GM18498 (cell line): Measurements from ENCODE around the gene MYH2.

Source experiments
- ATAC-seq: cut with Tn5 transposase; IDR thresholded peaks from one replicate; pipeline ENCODE4 v1.9.1; 2021; ENCODE audit warnings: mild to moderate bottlenecking, moderate library complexity; ENCODE audit not compliant: unreplicated experiment

MYH2 gene

DNA sequence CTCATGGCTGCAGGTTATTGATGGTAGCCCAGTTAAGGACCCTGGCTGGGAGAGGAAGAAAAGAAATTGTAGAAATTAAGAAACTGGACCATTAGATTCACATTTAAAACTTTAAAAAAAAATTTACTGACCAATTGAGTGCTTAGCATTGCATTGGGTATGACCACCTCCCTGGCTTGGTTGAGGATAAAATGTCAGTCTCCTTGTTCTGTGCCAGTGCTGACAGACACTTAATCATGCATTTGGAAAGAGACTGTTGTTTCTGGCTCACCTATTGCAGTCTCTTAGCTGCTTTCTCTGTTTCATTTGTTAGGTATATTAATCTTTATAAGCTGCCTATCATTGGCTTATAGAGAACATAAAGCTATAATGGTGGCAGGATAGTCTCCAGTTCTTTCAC, 32.8 kb downstream of the MYH2 start:
- ATAC-seq: no peak

DNA sequence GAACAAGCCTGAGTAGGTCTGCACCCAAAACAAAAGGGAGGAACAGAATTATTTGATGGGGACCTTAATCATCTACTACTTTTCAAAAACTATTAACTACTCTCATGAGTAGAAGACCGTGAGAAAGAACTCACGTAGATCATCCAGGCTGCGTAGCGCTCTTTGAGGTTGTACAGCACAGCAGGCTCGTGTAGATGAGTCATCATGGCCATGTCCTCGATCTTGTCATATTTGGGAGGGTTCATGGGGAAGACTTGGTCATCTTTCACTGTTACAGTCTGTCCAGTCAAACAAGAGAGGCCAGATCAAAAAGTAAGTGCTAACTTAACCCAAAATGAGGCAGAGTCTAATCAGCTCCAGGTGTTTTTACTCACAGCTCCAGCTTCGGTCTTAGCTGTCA, 33.4 kb downstream of the MYH2 start:
- no peak for ATAC-seq

DNA sequence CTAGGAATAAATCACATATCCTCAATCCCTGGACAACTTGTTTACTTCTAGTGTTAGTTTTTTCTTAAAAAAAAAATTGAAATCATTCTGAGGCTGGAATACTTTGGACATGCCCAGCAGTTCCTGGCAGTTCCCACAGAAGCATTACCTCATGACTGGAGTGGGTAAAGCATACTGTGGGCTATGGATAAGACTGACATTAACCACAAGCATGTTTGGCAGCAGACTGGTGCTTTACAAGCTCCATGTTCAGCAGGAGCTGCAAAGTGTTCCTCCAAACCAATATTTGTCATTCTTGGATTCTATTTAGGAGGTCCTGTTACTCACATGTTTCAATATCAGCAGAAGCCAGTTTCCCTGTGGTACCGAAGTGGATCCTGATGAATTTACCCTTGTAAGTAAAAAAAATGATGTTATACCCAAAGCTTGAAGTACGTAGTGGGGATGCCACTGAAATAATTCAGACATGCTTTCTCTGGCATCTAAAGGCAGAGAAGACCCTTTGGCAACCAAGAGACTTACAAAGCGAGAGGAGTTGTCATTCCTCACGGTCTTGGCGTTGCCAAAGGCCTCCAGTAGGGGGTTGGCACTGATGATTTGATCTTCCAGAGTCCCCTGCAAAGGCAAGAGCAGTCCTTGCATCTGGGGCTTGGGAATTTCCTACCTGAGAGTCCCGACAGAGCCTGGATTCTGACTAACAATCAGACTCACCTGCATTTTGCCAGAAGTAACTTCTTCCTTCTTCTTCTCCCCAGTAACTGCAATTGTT, 36.0 kb downstream of the MYH2 start:
- no peak for ATAC-seq

DNA sequence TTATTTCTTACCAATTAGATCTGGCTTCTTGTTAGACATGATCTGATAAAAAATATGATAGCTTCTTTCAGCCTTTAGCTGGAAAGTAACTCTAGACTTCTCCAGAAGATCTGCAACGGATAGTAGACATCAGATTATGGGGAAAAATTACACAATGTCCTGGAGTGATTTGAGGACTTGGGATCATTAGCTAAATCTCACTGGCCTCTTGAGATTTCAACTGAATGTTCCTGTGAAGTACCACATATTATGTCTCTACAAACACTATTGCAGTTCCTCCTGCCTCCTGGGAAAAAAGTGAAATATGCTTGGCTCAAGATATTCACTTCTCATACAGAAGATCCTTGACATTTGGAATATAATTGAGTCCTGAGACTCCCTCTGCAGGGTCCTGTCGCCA, 36.6 kb downstream of the MYH2 start:
- no peak for ATAC-seq

DNA sequence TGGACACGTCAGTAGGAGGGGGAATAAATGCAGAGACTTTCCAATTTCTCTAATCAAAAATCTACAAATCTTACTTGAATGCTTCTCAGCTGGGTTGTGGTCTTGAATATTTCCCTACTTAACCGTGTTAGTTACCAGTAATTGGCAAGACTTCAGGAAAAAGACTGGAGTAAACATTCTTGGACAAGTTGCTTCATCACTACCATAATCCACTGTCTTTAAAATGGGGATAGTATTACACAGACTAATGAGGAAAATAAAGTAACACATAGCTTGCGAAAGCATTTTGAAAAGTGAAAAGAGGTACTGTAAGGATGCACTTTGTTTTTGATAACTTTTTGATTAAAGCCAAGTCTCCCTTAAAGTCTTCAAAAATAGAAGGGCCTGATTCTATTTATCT, 49.5 kb downstream of the MYH2 start:
- ATAC-seq: no peak

DNA sequence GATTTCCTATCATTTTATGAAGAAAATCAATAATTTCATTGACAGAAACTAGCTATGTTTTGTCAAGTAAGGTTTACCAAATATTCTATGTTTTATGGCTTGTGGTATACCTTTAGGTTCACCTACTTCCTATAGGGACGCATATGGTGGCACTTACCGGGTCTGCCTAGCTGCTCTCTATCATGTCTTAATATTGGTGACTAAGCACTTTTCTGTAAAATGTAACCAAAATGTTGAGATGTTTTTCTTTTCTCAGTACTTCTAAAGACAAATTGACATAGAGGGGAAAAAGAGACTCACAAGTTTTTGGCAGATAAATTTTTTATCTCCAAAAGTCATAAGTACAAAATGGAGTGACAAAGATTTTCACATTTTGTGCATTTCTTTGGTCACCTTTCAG, 57.5 kb downstream of the MYH2 start:
- no peak for ATAC-seq

DNA sequence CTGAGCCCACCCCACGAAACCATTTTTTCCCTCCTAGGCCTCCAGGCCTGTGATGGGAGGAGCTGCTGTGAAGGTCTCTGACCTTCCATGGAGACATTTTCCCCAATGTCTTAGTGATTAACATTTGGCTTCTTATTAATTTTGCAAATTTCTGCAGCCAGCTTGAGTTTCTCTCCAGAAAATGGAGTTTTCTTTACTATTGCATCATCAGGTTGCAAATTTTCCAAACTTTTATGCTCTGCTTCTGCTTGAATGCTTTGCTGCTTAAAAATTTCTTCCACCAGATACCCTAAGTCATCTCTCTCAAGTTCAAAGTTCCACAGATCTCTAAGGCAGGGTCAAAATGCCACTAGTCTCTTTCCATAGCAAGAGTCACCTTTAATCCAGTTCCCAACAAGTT, 67.2 kb downstream of the MYH2 start:
- no peak for ATAC-seq

DNA sequence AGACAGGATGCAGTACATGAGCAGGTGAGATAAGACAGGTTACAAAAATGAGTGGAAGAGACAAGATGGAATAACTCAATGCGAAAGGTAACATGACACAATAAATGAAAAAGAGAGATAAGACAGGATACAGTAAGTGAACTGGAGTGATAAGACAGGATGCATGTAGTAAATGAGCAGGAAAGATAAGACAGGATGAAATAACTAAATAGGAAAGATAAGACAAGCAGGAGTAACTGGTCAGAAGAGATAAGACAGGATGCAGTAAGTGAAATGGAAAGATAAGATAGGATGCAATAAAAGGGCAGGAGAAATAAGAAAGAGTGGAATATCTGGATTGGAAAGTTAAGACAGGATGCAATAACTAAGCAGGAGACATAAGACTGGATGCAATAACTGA, 71.8 kb downstream of the MYH2 start:
- no peak for ATAC-seq

DNA sequence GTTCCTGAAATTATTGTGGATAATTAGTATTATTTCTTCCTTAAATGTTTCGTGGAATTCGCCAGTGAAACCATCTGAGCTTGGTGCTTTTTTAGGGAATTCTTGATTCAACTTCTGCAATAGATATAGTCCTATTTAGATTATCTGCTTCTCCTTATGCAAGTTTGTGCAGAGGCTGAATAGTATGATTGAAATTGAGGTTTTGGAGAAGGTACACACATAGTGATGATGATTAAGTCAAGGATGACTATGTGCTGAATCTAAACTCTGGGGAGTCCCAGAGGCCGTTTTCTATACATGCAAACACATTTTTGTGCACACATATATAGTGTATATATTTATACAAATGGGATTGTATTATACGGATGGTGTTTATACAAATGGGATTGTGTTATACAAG, 74.9 kb downstream of the MYH2 start:
- ATAC-seq: no peak

DNA sequence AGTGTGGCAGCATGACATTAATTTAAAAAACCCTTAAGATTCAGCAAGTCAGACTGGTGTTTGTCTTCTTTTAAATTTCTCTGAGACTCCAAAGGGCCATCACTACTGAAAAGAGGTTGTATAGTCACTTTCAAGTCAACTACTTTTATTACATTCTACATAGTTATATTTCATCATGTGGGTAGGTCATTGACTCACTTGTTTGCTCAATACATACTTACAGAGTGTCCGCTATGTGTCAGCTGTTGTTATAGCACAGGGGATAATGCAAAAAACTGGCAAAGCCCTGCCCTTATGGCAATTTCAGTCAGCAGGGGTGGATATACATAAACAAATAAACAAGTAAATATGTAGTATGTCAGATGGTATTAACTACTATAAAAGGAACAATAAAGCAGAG, 77.6 kb downstream of the MYH2 start:
- ATAC-seq: no peak
